Measurements from ENCODE around the gene CAMSAP2. TPM values are rescaled to one million over a fixed set of nuclear protein-coding genes. Genes with fewer than 3 reads are reported as not detected.

CAMSAP2 gene
- total and polyA plus RNA-seq, 9 donors = 14.5 to 44.5 (median 33.6) TPM

DNA sequence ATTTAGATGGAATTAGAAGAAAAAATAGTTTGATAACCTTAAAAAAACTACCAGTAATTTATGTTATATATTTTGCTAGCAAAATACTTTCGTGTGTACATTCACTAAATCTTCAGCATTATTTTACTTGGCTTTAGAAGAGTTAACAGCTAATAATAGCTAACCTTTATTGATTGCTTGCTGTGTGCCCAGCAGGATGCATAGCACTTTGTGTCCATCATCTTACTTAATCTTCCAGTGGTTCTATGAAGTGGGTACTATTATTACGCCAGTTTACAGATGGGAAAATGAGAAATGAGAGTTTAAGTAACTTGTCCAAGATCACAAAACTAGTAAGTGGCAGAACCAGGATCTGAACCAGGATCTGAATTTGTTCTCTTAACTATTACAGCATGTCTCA lies 92.4 kb downstream of the CAMSAP2 start:
- Histone ChIP-seq H3K4me3 (no peak overlapping the region), H3K4me1 (ENCODE audit: insufficient read depth) (peaks cover 2% of the 10 kb centered on the region), H3K27me3 (no peaks in the 10 kb centered on the region), H3K36me3 (no peaks in the 10 kb centered on the region), H3K27ac (no peak overlapping the region), H3K9me3 (no peaks in the 10 kb centered on the region)
- TF ChIP-seq, protein P1, sequence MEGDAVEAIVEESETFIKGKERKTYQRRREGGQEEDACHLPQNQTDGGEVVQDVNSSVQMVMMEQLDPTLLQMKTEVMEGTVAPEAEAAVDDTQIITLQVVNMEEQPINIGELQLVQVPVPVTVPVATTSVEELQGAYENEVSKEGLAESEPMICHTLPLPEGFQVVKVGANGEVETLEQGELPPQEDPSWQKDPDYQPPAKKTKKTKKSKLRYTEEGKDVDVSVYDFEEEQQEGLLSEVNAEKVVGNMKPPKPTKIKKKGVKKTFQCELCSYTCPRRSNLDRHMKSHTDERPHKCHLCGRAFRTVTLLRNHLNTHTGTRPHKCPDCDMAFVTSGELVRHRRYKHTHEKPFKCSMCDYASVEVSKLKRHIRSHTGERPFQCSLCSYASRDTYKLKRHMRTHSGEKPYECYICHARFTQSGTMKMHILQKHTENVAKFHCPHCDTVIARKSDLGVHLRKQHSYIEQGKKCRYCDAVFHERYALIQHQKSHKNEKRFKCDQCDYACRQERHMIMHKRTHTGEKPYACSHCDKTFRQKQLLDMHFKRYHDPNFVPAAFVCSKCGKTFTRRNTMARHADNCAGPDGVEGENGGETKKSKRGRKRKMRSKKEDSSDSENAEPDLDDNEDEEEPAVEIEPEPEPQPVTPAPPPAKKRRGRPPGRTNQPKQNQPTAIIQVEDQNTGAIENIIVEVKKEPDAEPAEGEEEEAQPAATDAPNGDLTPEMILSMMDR (IDR thresholded peaks at IDR 0.05) = no peak
- TF ChIP-seq EP300 (IDR thresholded peaks at IDR 0.05) (no peak), POLR2A (IDR thresholded peaks at IDR 0.05) (no peak)
- WGBS, 3 donors = 77 to 92% (median 92%) methylated on average over 2 of the region's 2 CpGs
- DNase-seq = no peak
- intact Hi-C loops (cut with DNase I) = no loop called here

DNA sequence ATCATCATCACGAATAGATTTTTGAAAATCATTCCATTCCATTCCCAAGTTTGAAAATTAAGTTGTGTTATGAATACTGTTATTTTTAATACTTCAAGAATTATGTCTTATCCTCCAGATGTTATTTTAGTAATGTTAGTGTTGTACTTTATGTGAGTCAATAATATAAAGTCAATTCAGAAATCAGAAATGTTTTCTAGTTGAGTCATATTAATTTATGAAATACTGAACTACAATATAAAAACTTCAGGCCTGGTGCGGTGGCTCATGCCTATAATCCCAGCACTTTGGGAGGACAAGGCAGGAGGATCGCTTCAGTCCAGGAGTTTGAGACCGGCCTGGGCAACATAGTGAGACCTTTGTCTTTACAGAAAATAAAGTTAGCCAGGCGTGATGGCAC lies 95.7 kb downstream of the CAMSAP2 start:
- H3K36me3 ChIP-seq = no peaks in the 10 kb centered on the region
- H3K9me3 ChIP-seq = no peaks in the 10 kb centered on the region
- H3K27ac ChIP-seq = no peak overlapping the region
- TF ChIP-seq EP300 (IDR thresholded peaks at IDR 0.05) (no peak), POLR2A (IDR thresholded peaks at IDR 0.05) (no peak)
- TF ChIP-seq, protein P1 (IDR thresholded peaks at IDR 0.05) = no peak
- peaks cover 2% of the 10 kb centered on the region for H3K4me1 ChIP-seq (ENCODE audit: insufficient read depth)
- no peak for DNase-seq
- no peak overlapping the region for H3K4me3 ChIP-seq
- H3K27me3 ChIP-seq = no peaks in the 10 kb centered on the region
- intact Hi-C loops (cut with DNase I) = no loop called here
- 70 to 88% (median 80%) methylated on average over 5 of the region's 5 CpGs for WGBS, 3 donors

DNA sequence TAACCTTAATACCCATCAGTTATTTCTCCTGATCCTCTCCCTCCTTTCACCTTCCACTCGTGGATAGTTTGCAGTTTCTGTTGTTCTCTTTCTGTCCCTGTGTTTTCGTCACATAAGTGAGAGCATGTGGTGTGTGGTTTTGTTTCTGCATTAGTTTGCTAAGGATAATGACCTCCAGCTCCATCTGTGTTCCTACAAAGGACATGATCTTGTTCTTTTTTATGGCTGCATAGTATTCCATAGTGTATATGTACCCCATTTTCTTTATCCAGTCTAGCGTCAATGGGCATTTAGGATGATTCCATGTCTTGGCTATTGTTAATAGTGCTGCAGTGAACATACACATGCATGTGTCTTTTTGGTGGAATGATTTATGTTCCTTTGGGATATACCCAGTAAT lies 97.5 kb downstream of the CAMSAP2 start:
- intact Hi-C loops (cut with DNase I) = no loop called here
- no peak for TF ChIP-seq EP300 (IDR thresholded peaks at IDR 0.05)
- TF ChIP-seq POLR2A (IDR thresholded peaks at IDR 0.05) = no peak
- TF ChIP-seq, protein P1 (IDR thresholded peaks at IDR 0.05) = no peak

DNA sequence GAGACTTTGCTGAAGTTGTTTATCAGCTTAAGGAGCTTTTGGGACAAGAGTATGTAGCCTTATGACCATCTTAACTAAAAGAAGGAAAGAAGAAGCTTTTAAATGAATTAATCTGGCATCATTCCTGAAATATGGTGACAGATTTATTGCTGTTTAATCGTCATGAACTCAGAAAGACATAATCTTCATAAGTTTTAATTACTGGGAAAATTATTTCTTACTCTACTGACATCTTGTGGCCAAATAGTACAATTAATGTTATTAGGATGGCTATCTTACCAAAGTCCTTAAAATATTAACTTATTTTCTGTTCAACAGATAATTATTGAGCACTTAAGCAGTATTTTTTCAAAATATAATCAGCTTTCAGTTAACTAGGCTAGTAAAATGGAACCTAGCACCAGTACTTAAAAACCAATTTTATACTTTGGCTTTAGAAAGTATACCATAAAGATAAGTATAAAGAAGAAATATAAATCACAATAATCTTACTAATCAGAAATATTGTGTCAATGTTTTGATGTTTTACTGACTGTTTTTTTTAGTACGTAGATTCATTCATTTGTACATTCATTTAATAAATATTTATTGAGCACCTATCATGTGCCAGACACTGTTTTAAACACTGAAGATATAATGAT lies 99.4 kb downstream of the CAMSAP2 start:
- Histone ChIP-seq H3K27ac (no peak overlapping the region), H3K4me3 (no peak overlapping the region), H3K9me3 (no peaks in the 10 kb centered on the region), H3K27me3 (no peaks in the 10 kb centered on the region), H3K36me3 (no peaks in the 10 kb centered on the region), H3K4me1 (ENCODE audit: insufficient read depth) (no peaks in the 10 kb centered on the region)
- intact Hi-C loops (cut with DNase I) = no loop called here
- DNase-seq = no peak
- 35 to 37% (median 35%) methylated on average over 2 of the region's 2 CpGs for WGBS, 3 donors
- TF ChIP-seq EP300 (IDR thresholded peaks at IDR 0.05) = no peak
- TF ChIP-seq POLR2A (IDR thresholded peaks at IDR 0.05) = no peak
- TF ChIP-seq, protein P1 (IDR thresholded peaks at IDR 0.05) = peak in 2 of 3 donors; percentile 8

More for the DNA sequence above, 97.5 kb downstream of the CAMSAP2 start:
- Histone ChIP-seq H3K4me1 (ENCODE audit: insufficient read depth) (no peaks in the 10 kb centered on the region), H3K4me3 (no peak overlapping the region), H3K9me3 (no peaks in the 10 kb centered on the region), H3K27ac (no peak overlapping the region), H3K27me3 (no peaks in the 10 kb centered on the region), H3K36me3 (no peaks in the 10 kb centered on the region)
- DNase-seq = no peak
- WGBS, 3 donors = 95 to 98% (median 98%) methylated on average over 3 of the region's 3 CpGs
